Measurements from ENCODE around the gene SLC35E4. TPM values are rescaled to one million over a fixed set of nuclear protein-coding genes. Genes with fewer than 3 reads are reported as not detected.

The SLC35E4 gene
- total RNA-seq, 2 experiments from 2014 or later, result 2.1 to 2.9 TPM

DNA sequence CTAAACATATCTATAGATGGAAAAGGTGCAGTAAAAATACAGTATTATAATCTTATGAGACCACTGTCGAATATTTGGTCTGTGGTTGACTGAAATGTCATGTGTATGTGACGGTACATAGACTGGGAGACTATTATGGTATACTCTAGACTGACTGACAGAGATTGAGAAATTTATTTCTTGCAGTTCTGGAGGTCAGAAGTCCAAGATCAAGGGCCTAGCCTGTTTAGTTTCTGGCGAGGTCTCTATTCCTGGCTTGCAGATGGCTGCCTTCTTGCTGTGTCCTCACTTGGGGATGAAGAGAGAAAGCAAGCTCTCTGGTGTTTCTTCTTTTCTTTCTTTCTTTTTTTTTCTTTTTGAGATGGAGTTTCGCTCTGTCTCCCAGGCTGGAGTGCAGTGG lies 51.8 kb downstream of the SLC35E4 start:
- CTCF ChIA-PET, result no interaction called here
- Histone ChIP-seq H3K4me1 (ENCODE audit: insufficient read depth, low read length) (no peaks in the 10 kb centered on the region), H3K27me3 (ENCODE audit: control insufficient read depth in 1 of 2, insufficient read depth in 2 of 2, low read length in 2 of 2) (no peaks in the 10 kb centered on the region), H3K27ac (ENCODE audit: low read depth in 1 of 2, low read length in 2 of 2) (no peak overlapping the region), H3K4me3 (ENCODE audit: low read length) (no peak overlapping the region), H3K9me3 (ENCODE audit: control insufficient read depth in 1 of 2, insufficient read depth in 1 of 2, low read length in 2 of 2) (no peaks in the 10 kb centered on the region), H3K36me3 (ENCODE audit: insufficient read depth, low read length) (no peaks in the 10 kb centered on the region)
- intact Hi-C loops (cut with DNase I, micrococcal nuclease), result no loop called here
- H3K4me1 Mint-ChIP-seq (ENCODE audit: low read depth), result no peaks in the 10 kb centered on the region
- TF ChIP-seq CTCF (IDR thresholded peaks at IDR 0.05), result no peak
- no peaks in the 10 kb centered on the region for H3K36me3 Mint-ChIP-seq (ENCODE audit: low read depth)
- peaks cover 8% of the 10 kb centered on the region for H3K27me3 Mint-ChIP-seq
- H3K27ac Mint-ChIP-seq, result no peak overlapping the region
- DNase-seq (no peak), ATAC-seq (ENCODE audit: poor library complexity) (no peak)
- H3K9me3 Mint-ChIP-seq, result no peaks in the 10 kb centered on the region
- POLR2A ChIA-PET, result no interaction called here
- no peak overlapping the region for H3K4me3 Mint-ChIP-seq

GRCh38 chr22:30689622-30690021 lies 54.0 kb downstream of the SLC35E4 start:
- no peak overlapping the region for H3K27ac Mint-ChIP-seq
- H3K9me3 Mint-ChIP-seq, result no peaks in the 10 kb centered on the region
- H3K4me1 Mint-ChIP-seq (ENCODE audit: low read depth), result peaks cover 6% of the 10 kb centered on the region
- TF ChIP-seq CTCF (IDR thresholded peaks at IDR 0.05), result no peak
- no peaks in the 10 kb centered on the region for H3K27me3 ChIP-seq (ENCODE audit: control insufficient read depth in 1 of 2, insufficient read depth in 2 of 2, low read length in 2 of 2)
- ChIA-PET CTCF (no interaction called here), POLR2A (no interaction called here)
- H3K9me3 ChIP-seq (ENCODE audit: control insufficient read depth in 1 of 2, insufficient read depth in 1 of 2, low read length in 2 of 2), result no peaks in the 10 kb centered on the region
- ATAC-seq (ENCODE audit: poor library complexity) (no peak), DNase-seq (no peak)
- H3K36me3 Mint-ChIP-seq (ENCODE audit: low read depth), result no peaks in the 10 kb centered on the region
- H3K36me3 ChIP-seq (ENCODE audit: insufficient read depth, low read length), result no peaks in the 10 kb centered on the region
- intact Hi-C loops (cut with DNase I, micrococcal nuclease), result loop anchor here in 1 of 2 experiments (10.0 kb wide), 1 partner anchor 55 kb away; the partner anchor contains the start of gene SLC35E4
- H3K27me3 Mint-ChIP-seq, result peaks cover 20% of the 10 kb centered on the region
- no peak overlapping the region for H3K27ac ChIP-seq (ENCODE audit: low read depth in 1 of 2, low read length in 2 of 2)
- no peak overlapping the region for H3K4me3 Mint-ChIP-seq
- no peak overlapping the region for H3K4me3 ChIP-seq (ENCODE audit: low read length)
- peaks cover 8% of the 10 kb centered on the region for H3K4me1 ChIP-seq (ENCODE audit: insufficient read depth, low read length)

DNA sequence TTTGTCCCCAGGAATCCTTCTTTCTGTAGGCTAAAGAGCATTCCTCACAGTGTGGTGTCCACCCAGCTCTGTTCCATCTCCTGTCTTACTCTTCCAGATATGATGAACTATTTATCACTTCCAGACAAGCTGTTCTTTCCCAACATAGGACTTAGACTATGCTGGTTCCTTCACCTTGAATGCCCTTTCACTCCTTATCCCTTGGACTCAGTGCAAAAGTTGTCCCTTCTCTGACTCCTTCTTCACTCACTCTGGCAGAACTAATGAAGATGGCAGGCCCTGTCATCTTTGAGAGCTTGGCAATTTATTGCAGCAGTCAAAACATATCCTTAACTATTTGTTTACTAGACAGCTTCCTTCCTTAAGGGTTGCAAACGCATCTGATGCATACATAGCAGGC lies 55.6 kb downstream of the SLC35E4 start:
- Mint-ChIP-seq H3K27me3 (peaks cover 20% of the 10 kb centered on the region), H3K4me1 (ENCODE audit: low read depth) (peaks cover 14% of the 10 kb centered on the region), H3K27ac (no peak overlapping the region), H3K9me3 (no peaks in the 10 kb centered on the region), H3K36me3 (ENCODE audit: low read depth) (no peaks in the 10 kb centered on the region), H3K4me3 (peak overlapping the region; percentile 30)
- no peak overlapping the region for H3K4me3 ChIP-seq (ENCODE audit: low read length)
- no peak overlapping the region for H3K27ac ChIP-seq (ENCODE audit: low read depth in 1 of 2, low read length in 2 of 2)
- DNase-seq, result no peak
- no peaks in the 10 kb centered on the region for H3K27me3 ChIP-seq (ENCODE audit: control insufficient read depth in 1 of 2, insufficient read depth in 2 of 2, low read length in 2 of 2)
- ChIA-PET POLR2A (no interaction called here), CTCF (interaction anchor here (0.6 kb wide), 1 partner anchor 915 kb away, joined by 4 read pairs; no protein-coding TSS in a partner anchor)
- H3K36me3 ChIP-seq (ENCODE audit: insufficient read depth, low read length), result no peaks in the 10 kb centered on the region
- H3K4me1 ChIP-seq (ENCODE audit: insufficient read depth, low read length), result peaks cover 17% of the 10 kb centered on the region
- intact Hi-C loops (cut with DNase I, micrococcal nuclease), result loop anchor here in 1 of 2 experiments (10.0 kb wide), 1 partner anchor 56 kb away; the partner anchor contains the start of gene SLC35E4
- no peaks in the 10 kb centered on the region for H3K9me3 ChIP-seq (ENCODE audit: control insufficient read depth in 1 of 2, insufficient read depth in 1 of 2, low read length in 2 of 2)
- no peak for ATAC-seq (ENCODE audit: poor library complexity)
- no peak for TF ChIP-seq CTCF (IDR thresholded peaks at IDR 0.05)
